MG63 (cell line): ENCODE data around the gene STK39. TPM values are rescaled to one million over a fixed set of nuclear protein-coding genes. Genes with fewer than 3 reads are reported as not detected.
"Not testable (repeated sequence)": the region's sequence is repeated elsewhere in the genome, so short reads cannot be mapped to it uniquely, and the experiment has no call there.

ENCODE experiments used
- DNase-seq: peaks from one replicate; pipeline ENCODE4 v3.0.0-alpha.2; 2020
- H3K27me3 ChIP-seq: fragments of 250-450 bp; sonication (Bioruptor Pico); 2 replicates; pipeline ENCODE4 v1.5.1; 2020; ENCODE audit warnings: mild to moderate bottlenecking, moderate library complexity
- H3K36me3 ChIP-seq: fragments of 250-450 bp; sonication (Bioruptor Pico); 2 replicates; pipeline ENCODE4 v1.5.1; 2020; ENCODE audit warnings: mild to moderate bottlenecking, moderate library complexity
- H3K4me3 ChIP-seq: fragments of 250-450 bp; sonication (Bioruptor Pico); 2 replicates; pipeline ENCODE4 v1.5.1; 2020; ENCODE audit warnings: mild to moderate bottlenecking, moderate library complexity
- H3K9me3 ChIP-seq: fragments of 250-450 bp; sonication (Bioruptor Pico); 2 replicates; pipeline ENCODE4 v1.5.1; 2020; ENCODE audit warnings: mild to moderate bottlenecking, moderate library complexity
- total RNA-seq: library from RNA; depleted of rRNA; stranded (reverse); fragments of >200 nt; shearing (Covaris generic); gene quantifications from 2 replicates; pipeline ENCODE4 v1.2.3, GENCODE V29; 2014; ENCODE audit warnings: low replicate concordance; rRNA removed

STK39 gene
- 28.1 and 34.2 TPM in 2 replicates for total RNA-seq

GRCh38 chr2:168247341-168248261, at the start of gene STK39:
Gene STK39 (minus strand): TSS chr2:168247595. CDS start chr2:168247435, 160 bp downstream.
- peak; percentile 83 for DNase-seq
- Histone ChIP-seq H3K36me3 (peaks cover 8% of the 10 kb centered on the region), H3K4me3 (peak within 1 kb of the TSS; percentile 73), H3K9me3 (peaks cover 7% of the 10 kb centered on the region; the same call in 1 of the 2 replicates), H3K27me3 (no peaks in the 10 kb centered on the region)

GRCh38 chr2:168295051-168295450, 47.7 kb upstream of the STK39 start:
- Histone ChIP-seq H3K4me3 (no peak overlapping the region), H3K36me3 (no peaks in the 10 kb centered on the region), H3K9me3 (no peaks in the 10 kb centered on the region), H3K27me3 (no peaks in the 10 kb centered on the region)
- DNase-seq = no peak

- no peaks in the 10 kb centered on the region for H3K36me3 ChIP-seq
- DNase-seq = no peak
- H3K4me3 ChIP-seq = no peak overlapping the region
- no peaks in the 10 kb centered on the region for H3K9me3 ChIP-seq
- no peaks in the 10 kb centered on the region for H3K27me3 ChIP-seq
Observed at GRCh38 chr2:168294409-168294808, 47.0 kb upstream of the STK39 start.

GRCh38 chr2:168293766-168294165, 46.4 kb upstream of the STK39 start:
- DNase-seq = no peak
- H3K4me3 ChIP-seq = no peak overlapping the region
- no peaks in the 10 kb centered on the region for H3K9me3 ChIP-seq
- no peaks in the 10 kb centered on the region for H3K27me3 ChIP-seq
- no peaks in the 10 kb centered on the region for H3K36me3 ChIP-seq

DNA sequence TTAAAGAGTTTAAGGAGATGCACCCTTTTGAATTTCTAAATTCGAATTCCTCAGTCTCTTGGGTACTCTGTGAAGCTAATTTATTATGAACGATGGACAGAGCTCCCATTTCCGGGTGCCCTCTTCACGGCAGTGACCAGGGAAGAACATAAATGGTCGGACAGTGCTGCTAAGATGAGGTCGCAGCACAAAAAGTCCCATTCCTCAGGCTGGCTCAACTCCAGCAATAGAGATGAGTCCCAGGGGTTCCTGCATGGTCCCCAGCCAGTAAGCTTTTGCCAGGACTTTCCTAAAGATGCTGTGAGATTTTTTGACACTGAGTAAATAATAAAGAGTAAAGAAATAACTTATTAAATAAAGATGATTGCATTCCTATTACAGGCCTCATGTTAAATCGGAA, 43.0 kb upstream of the STK39 start:
- Histone ChIP-seq H3K36me3 (no peaks in the 10 kb centered on the region), H3K9me3 (no peaks in the 10 kb centered on the region), H3K27me3 (no peaks in the 10 kb centered on the region), H3K4me3 (no peak overlapping the region)
- no peak for DNase-seq

DNA sequence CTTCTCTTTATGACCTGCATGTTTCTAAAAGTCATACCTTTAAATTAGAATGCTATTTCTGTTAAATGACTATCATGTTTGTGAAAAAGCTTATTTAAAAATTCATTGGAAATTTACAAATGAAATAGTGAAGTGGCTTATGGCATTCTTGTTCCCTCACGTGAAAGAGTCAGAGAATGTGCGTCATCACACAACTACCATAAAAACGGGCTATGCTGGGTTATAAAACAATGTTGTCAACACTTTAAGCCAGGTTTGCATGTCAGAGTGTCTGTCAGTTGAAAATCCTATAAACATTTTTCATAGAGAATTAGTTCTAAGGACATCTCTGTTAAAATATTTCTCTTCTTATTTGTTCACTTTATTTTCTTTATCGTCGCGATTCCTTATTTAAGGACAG, 42.5 kb upstream of the STK39 start:
- DNase-seq = no peak
- Histone ChIP-seq H3K36me3 (no peaks in the 10 kb centered on the region), H3K4me3 (no peak overlapping the region)

DNA sequence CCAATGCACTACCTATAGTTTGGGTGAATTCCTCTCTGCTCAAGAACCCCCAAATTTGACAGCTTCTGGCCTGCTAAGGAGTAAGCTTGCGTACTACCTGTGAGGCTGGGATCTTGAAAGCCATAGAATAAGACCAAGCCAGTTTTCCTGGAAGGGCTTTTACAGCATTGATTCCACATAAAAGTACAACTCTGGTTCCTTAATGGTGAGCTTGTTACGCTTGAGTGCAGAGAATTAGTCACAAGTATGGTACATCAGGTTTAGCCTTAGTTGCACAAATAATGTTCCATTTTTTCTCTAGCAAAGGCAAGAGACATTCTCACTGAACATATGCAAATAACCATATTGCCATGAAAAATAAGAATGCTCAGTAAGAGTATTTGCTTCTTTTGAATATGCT, 39.1 kb upstream of the STK39 start:
- no peaks in the 10 kb centered on the region for H3K36me3 ChIP-seq

More for the DNA sequence above, 42.5 kb upstream of the STK39 start:
- Histone ChIP-seq H3K27me3 (no peaks in the 10 kb centered on the region), H3K9me3 (no peaks in the 10 kb centered on the region)

GRCh38 chr2:168278424-168278888, 31.1 kb upstream of the STK39 start:
- Histone ChIP-seq H3K4me3 (no peak overlapping the region), H3K27me3 (no peaks in the 10 kb centered on the region), H3K36me3 (no peaks in the 10 kb centered on the region), H3K9me3 (no peaks in the 10 kb centered on the region)
- DNase-seq = peak; percentile 84

More for the DNA sequence above, 39.1 kb upstream of the STK39 start:
- Histone ChIP-seq H3K27me3 (no peaks in the 10 kb centered on the region), H3K4me3 (no peak overlapping the region), H3K9me3 (no peaks in the 10 kb centered on the region)
- no peak for DNase-seq

- Histone ChIP-seq H3K4me3 (no peak overlapping the region), H3K27me3 (no peaks in the 10 kb centered on the region), H3K36me3 (no peaks in the 10 kb centered on the region), H3K9me3 (no peaks in the 10 kb centered on the region)
- no peak for DNase-seq
Observed at GRCh38 chr2:168277276-168277675, 29.9 kb upstream of the STK39 start.

DNA sequence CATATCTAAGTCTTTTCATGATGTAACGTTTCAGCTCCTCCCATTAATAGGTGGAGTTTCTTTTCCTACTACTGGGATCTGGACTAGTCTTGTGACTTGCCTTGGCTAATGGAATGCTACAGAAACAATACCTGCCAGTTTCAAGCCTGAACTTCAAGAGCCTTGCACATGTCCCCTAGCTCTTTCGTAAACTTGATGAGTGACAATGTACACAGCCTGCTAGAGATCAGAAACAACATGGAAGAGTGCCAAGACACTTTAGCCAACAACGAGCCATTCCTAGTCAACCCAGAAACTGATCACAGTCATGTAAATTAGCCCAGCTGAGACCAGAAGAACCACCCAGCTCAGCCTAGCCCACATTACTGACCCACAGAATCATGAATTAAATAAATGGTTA, 24.8 kb upstream of the STK39 start:
- Histone ChIP-seq H3K36me3 (no peaks in the 10 kb centered on the region), H3K4me3 (no peak overlapping the region), H3K9me3 (no peaks in the 10 kb centered on the region), H3K27me3 (no peaks in the 10 kb centered on the region)
- DNase-seq = no peak

DNA sequence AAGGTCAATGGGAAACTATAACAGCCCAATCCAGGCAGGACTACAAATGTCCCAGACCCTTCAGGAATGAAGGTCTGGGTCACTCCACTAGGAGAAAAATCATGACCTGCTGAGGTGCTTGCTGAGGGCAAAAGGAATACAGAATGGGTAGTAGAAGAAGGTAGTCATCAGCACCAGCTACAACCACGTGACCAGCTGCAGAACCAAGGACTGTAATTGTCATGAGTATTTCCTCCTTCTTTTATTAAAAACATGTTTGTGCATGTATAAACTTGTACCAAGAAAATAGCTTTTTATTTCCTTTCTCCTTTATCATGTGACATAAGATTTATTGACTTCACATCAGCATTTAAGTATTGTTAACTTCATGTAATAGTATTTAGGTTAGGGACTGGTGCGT, 15.5 kb upstream of the STK39 start:
- not testable (repeated sequence) for DNase-seq, H3K9me3 ChIP-seq

DNA sequence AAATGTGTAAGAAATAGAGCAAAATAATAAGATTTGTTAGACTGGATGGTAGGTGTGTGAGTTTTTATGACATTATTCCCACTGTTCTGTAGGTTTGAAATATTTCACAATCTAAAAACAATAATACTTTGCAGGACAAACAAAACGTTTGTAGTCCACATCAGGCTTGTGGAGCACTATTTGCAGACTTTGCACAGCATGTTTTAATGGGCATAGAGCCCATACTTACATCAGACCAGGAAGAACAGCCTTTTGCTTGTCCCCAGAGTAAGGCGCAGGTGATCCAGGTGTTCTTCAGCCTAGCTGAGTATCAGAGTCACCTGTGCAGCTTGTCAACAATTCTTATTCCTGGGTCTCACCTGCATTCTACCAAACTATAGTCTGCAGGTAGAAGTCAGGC, 9.1 kb upstream of the STK39 start:
- DNase-seq = no peak
- Histone ChIP-seq H3K27me3 (no peaks in the 10 kb centered on the region), H3K9me3 (peaks cover 4% of the 10 kb centered on the region; the same call in 1 of the 2 replicates), H3K36me3 (no peaks in the 10 kb centered on the region), H3K4me3 (no peak overlapping the region)

More for the DNA sequence above, 15.5 kb upstream of the STK39 start:
- H3K27me3 ChIP-seq, H3K4me3 ChIP-seq, H3K36me3 ChIP-seq: not testable (repeated sequence)

DNA sequence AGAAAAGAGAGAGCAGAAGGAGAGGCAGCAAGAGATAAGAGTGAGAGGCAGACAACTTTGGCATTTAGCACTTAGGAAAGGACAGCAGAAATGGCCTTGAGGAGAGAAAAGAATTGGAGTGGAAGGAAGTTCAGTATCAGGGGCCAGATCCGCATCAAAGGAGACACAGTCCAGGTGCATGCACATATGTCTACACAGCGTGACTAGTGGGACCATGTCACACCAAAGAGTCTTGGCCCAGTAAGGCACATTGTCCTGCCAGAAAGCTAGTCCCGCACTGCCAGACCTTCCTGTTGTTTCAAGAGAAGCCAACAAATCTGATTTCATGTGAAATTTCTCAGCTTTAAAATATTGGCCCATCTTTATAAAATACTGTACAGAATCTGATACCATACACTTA, 8.5 kb upstream of the STK39 start:
- H3K9me3 ChIP-seq = peaks cover 7% of the 10 kb centered on the region; the same call in 1 of the 2 replicates
- H3K4me3 ChIP-seq = no peak overlapping the region
- H3K36me3 ChIP-seq = no peaks in the 10 kb centered on the region
- H3K27me3 ChIP-seq = no peaks in the 10 kb centered on the region
- DNase-seq = no peak

DNA sequence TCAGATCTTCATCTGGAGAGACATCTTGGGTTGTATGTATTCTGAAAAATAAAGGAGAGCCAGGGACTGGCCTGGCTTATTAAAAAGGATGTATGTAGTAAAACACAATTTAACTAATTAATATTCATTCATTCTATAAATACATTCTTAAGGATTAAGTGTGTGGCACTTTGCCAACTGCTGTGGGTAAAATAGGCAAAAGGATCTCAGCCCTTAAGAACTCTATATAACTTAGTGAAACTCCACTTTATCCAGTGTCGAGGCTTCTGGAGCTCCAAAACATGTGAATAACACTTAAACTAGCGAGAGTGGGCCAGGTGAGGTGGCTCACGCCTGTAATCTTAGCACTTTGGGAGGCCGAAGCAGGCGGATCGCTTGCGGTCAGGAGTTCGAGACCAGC, 7.7 kb upstream of the STK39 start:
- DNase-seq = no peak

GRCh38 chr2:168254158-168254935, 7.0 kb upstream of the STK39 start:
- H3K36me3 ChIP-seq = no peaks in the 10 kb centered on the region
- DNase-seq = no peak
- H3K27me3 ChIP-seq = no peaks in the 10 kb centered on the region
- H3K9me3 ChIP-seq = peaks cover 7% of the 10 kb centered on the region; the same call in 1 of the 2 replicates
- no peak overlapping the region for H3K4me3 ChIP-seq

More for the DNA sequence above, 7.7 kb upstream of the STK39 start:
- Histone ChIP-seq H3K36me3 (no peaks in the 10 kb centered on the region), H3K4me3 (no peak overlapping the region), H3K9me3 (peaks cover 7% of the 10 kb centered on the region; the same call in 1 of the 2 replicates), H3K27me3 (no peaks in the 10 kb centered on the region)

DNA sequence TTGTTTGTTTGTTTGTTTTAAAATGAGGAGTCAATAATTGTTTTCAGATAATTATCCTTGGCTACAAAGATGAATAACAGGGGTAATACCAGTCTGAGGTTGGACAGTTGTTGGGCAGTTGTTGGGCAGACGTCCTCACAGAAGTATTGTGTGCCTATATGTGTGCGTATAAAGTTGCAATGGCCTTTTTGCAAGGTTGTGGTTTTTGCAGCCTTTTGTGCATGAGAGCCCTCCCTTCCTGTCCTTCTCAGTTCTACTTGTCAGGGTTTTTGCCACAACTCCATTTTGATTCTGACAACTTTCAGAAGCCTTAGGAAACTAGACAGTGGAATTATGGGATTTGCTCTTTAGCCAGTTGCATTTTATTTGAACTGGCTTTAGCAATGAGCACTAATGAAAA, 6.0 kb upstream of the STK39 start:
- Histone ChIP-seq H3K27me3 (no peaks in the 10 kb centered on the region), H3K36me3 (no peaks in the 10 kb centered on the region), H3K9me3 (peaks cover 7% of the 10 kb centered on the region; the same call in 1 of the 2 replicates), H3K4me3 (no peak overlapping the region)
- DNase-seq = no peak

- Histone ChIP-seq H3K4me3 (no peak overlapping the region), H3K9me3 (peaks cover 7% of the 10 kb centered on the region; the same call in 1 of the 2 replicates), H3K27me3 (no peaks in the 10 kb centered on the region), H3K36me3 (no peaks in the 10 kb centered on the region)
- DNase-seq = no peak
Observed at GRCh38 chr2:168252976-168253375, 5.6 kb upstream of the STK39 start.
